HEK293 (cell line): ENCODE measurements around the gene TRMU.

Experiments
- CTCF ChIA-PET: fragments of 350-600 bp; formaldehyde crosslinking; extraction: SDS; loops from one replicate; lab custom pipeline; 2021; ENCODE audit warnings: antibody characterized with exemption; lab: Yijun Ruan, JAX
- POLR2A ChIA-PET: fragments of 300-600 bp; formaldehyde crosslinking; extraction: SDS; loops from one replicate; lab custom pipeline; 2020; ENCODE audit warnings: antibody characterized with exemption, inconsistent platforms; lab: Yijun Ruan, JAX
- H3K27ac ChIP-seq: fragments of 200-500 bp; sonication (Bioruptor generic); 2 replicates; pipeline ENCODE4 v1.5.1; 2014; ENCODE audit warnings: low read depth, low read length, control low read depth, inconsistent platforms; ENCODE audit errors: extremely low read depth
- H3K36me3 ChIP-seq, 2 experiments: fragments of 200-500 bp in 1 of 2; sonication (Bioruptor generic) in 1 of 2; 1 replicate in 1 of 2; 2 replicates in 1 of 2; pipeline ENCODE4 v1.5.1; 2014 to 2017; ENCODE audit warnings: inconsistent platforms in 2 of 2, low read length in 2 of 2; ENCODE audit not compliant: control insufficient read depth in 2 of 2, insufficient read depth in 1 of 2
- H3K4me1 ChIP-seq: fragments of 200-500 bp; sonication (Bioruptor generic); 2 replicates; pipeline ENCODE4 v1.5.1; 2014; ENCODE audit warnings: mild to moderate bottlenecking, low read length, inconsistent platforms; ENCODE audit not compliant: control insufficient read depth, insufficient read depth
- H3K4me3 ChIP-seq: 2 replicates; pipeline ENCODE4 v1.5.1; 2011; ENCODE audit warnings: low read depth, mild to moderate bottlenecking, control low read depth, low read length, moderate library complexity
- H3K9me3 ChIP-seq: fragments of 200-500 bp; sonication (Bioruptor generic); 2 replicates; pipeline ENCODE4 v1.5.1; 2014; ENCODE audit warnings: low read depth, low read length, inconsistent platforms; ENCODE audit not compliant: control insufficient read depth, insufficient read depth
- BCL11B ChIP-seq: fragments of 450-650 bp; formaldehyde crosslinking; IDR thresholded peaks from 2 replicates; pipeline ENCODE4 v1.5.1; 2016; ENCODE audit warnings: low read depth, missing biosample characterization, missing genetic modification characterization
- HIC1 ChIP-seq: fragments of 450-650 bp; formaldehyde crosslinking; IDR thresholded peaks from 2 replicates; pipeline ENCODE4 v1.5.1; 2016; ENCODE audit warnings: missing biosample characterization, missing genetic modification characterization
- MYNN ChIP-seq: fragments of 450-650 bp; formaldehyde crosslinking; IDR thresholded peaks from 2 replicates; pipeline ENCODE4 v1.5.1; 2016; ENCODE audit warnings: missing biosample characterization, missing genetic modification characterization, borderline replicate concordance
- PRDM1 ChIP-seq: fragments of 450-650 bp; formaldehyde crosslinking; IDR thresholded peaks from 2 replicates; pipeline ENCODE4; 2016; ENCODE audit warnings: missing biosample characterization, missing genetic modification characterization
- SCRT1 ChIP-seq: fragments of 450-650 bp; formaldehyde crosslinking; IDR thresholded peaks from 2 replicates; pipeline ENCODE4 v1.5.1; 2016; ENCODE audit warnings: missing biosample characterization, missing genetic modification characterization, borderline replicate concordance
- SCRT2 ChIP-seq: fragments of 450-650 bp; formaldehyde crosslinking; IDR thresholded peaks from 2 replicates; pipeline ENCODE4 v1.5.1; 2016; ENCODE audit warnings: missing biosample characterization, missing genetic modification characterization
- TSHZ1 ChIP-seq: fragments of 450-650 bp; formaldehyde crosslinking; IDR thresholded peaks from 2 replicates; pipeline ENCODE4 v1.5.1; 2016; ENCODE audit warnings: missing biosample characterization, missing genetic modification characterization, borderline replicate concordance
- ZNF121 ChIP-seq: fragments of 450-650 bp; formaldehyde crosslinking; IDR thresholded peaks from 2 replicates; pipeline ENCODE4 v1.5.1; 2016; ENCODE audit warnings: missing biosample characterization, missing genetic modification characterization
- ZNF174 ChIP-seq: fragments of 450-650 bp; formaldehyde crosslinking; IDR thresholded peaks from 2 replicates; pipeline ENCODE4 v1.5.0; 2017; ENCODE audit warnings: missing biosample characterization, mild to moderate bottlenecking, missing genetic modification characterization
- ZNF2 ChIP-seq: fragments of 450-650 bp; formaldehyde crosslinking; IDR thresholded peaks from 2 replicates; pipeline ENCODE4 v1.5.1; 2016; ENCODE audit warnings: missing biosample characterization, missing genetic modification characterization
- ZNF202 ChIP-seq: fragments of 450-650 bp; formaldehyde crosslinking; IDR thresholded peaks from 2 replicates; pipeline ENCODE4 v1.5.1; 2016; ENCODE audit warnings: missing biosample characterization, missing genetic modification characterization, borderline replicate concordance
- ZNF350 ChIP-seq: fragments of 450-650 bp; formaldehyde crosslinking; IDR thresholded peaks from 2 replicates; pipeline ENCODE4 v1.5.0; 2017; ENCODE audit warnings: missing biosample characterization, mild to moderate bottlenecking, missing genetic modification characterization
- ZNF48 ChIP-seq: fragments of 450-650 bp; formaldehyde crosslinking; IDR thresholded peaks from 2 replicates; pipeline ENCODE4 v1.5.1; 2016; ENCODE audit warnings: missing biosample characterization, missing genetic modification characterization
- ZNF624 ChIP-seq: fragments of 450-650 bp; formaldehyde crosslinking; IDR thresholded peaks from 2 replicates; pipeline ENCODE4 v1.5.1; 2017; ENCODE audit warnings: missing biosample characterization, missing genetic modification characterization
- ZNF777 ChIP-seq: fragments of 450-650 bp; formaldehyde crosslinking; IDR thresholded peaks from 2 replicates; pipeline ENCODE4 v1.5.1; 2017; ENCODE audit warnings: missing biosample characterization, missing genetic modification characterization, borderline replicate concordance
- ZNF792 ChIP-seq: fragments of 450-650 bp; formaldehyde crosslinking; IDR thresholded peaks from 2 replicates; pipeline ENCODE4 v1.5.1; 2016; ENCODE audit warnings: missing biosample characterization, missing genetic modification characterization
- TF ChIP-seq, protein P1 (sequence below): fragments of 450-650 bp; formaldehyde crosslinking; IDR thresholded peaks from 2 replicates; pipeline ENCODE4 v1.5.1; 2017; ENCODE audit warnings: missing biosample characterization, missing genetic modification characterization

TRMU gene

GRCh38 chr22:46391486-46392136 lies 56.1 kb downstream of the TRMU start:
- H3K4me1 ChIP-seq: no peaks in the 10 kb centered on the region
- CTCF ChIA-PET: interaction anchor here (0.6 kb wide), 1 partner anchor 8 kb away, joined by 3 read pairs; no protein-coding TSS in a partner anchor
- H3K9me3 ChIP-seq: no peaks in the 10 kb centered on the region
- no peak for TF ChIP-seq HIC1 (tag by site-specific recombination)
- TF ChIP-seq ZNF350: no peak
- no peak for TF ChIP-seq ZNF792 (tag by site-specific recombination)
- no peak for TF ChIP-seq ZNF174 (tag by site-specific recombination)
- TF ChIP-seq ZNF624 (tag by site-specific recombination): no peak
- TF ChIP-seq ZNF2 (tag by site-specific recombination): no peak
- no peak for TF ChIP-seq MYNN (tag by site-specific recombination)
- TF ChIP-seq BCL11B (tag by site-specific recombination): no peak
- no peak for TF ChIP-seq ZNF777 (tag by site-specific recombination)
- no peak for TF ChIP-seq ZNF48 (tag by site-specific recombination)
- no peak for TF ChIP-seq PRDM1 (tag by site-specific recombination)
- TF ChIP-seq TSHZ1 (tag by site-specific recombination): no peak
- TF ChIP-seq, protein P1, sequence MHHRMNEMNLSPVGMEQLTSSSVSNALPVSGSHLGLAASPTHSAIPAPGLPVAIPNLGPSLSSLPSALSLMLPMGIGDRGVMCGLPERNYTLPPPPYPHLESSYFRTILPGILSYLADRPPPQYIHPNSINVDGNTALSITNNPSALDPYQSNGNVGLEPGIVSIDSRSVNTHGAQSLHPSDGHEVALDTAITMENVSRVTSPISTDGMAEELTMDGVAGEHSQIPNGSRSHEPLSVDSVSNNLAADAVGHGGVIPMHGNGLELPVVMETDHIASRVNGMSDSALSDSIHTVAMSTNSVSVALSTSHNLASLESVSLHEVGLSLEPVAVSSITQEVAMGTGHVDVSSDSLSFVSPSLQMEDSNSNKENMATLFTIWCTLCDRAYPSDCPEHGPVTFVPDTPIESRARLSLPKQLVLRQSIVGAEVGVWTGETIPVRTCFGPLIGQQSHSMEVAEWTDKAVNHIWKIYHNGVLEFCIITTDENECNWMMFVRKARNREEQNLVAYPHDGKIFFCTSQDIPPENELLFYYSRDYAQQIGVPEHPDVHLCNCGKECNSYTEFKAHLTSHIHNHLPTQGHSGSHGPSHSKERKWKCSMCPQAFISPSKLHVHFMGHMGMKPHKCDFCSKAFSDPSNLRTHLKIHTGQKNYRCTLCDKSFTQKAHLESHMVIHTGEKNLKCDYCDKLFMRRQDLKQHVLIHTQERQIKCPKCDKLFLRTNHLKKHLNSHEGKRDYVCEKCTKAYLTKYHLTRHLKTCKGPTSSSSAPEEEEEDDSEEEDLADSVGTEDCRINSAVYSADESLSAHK: no peak
- no peak for TF ChIP-seq SCRT2 (tag by site-specific recombination)
- TF ChIP-seq ZNF202 (tag by site-specific recombination): no peak
- no peak overlapping the region for H3K4me3 ChIP-seq
- H3K36me3 ChIP-seq: peaks cover 0 to 26% of the 10 kb centered on the region in 2 experiments; a peak in 2 of 3 replicates
- no peak overlapping the region for H3K27ac ChIP-seq
- POLR2A ChIA-PET: no interaction called here

GRCh38 chr22:46392137-46392844 lies 56.8 kb downstream of the TRMU start:
- H3K9me3 ChIP-seq: no peaks in the 10 kb centered on the region
- TF ChIP-seq SCRT1 (tag by site-specific recombination): no peak
- TF ChIP-seq ZNF121 (tag by site-specific recombination): peak; percentile 99
- peaks cover 0 to 26% of the 10 kb centered on the region in 2 experiments; a peak in 2 of 3 replicates for H3K36me3 ChIP-seq
- POLR2A ChIA-PET: no interaction called here
- no peaks in the 10 kb centered on the region for H3K4me1 ChIP-seq
- H3K27ac ChIP-seq: no peak overlapping the region
- CTCF ChIA-PET: interaction anchor here (0.6 to 1.0 kb wide), 4 partner anchors 7 to 150 kb away, joined by 3 to 5 read pairs (median 4); no protein-coding TSS in a partner anchor
- H3K4me3 ChIP-seq: no peak overlapping the region
